Activated CD4-positive, alpha-beta T cell treated with anti-CD3 and anti-CD28 coated beads, Interleukin-2, amount 50 U/mL, for 48 hours (primary cell): ENCODE data around the gene CDH4.

Experiments used
- DNase-seq, 2 experiments: peaks; one replicate each; pipeline ENCODE4 v3.0.0-alpha.2; 2020

Gene CDH4

GRCh38 chr20:61251529-61252393 is at the start of gene CDH4:
TSS of gene CDH4 (plus strand) at chr20:61252261.
- no peak for DNase-seq

GRCh38 chr20:61203320-61203719 is 48.7 kb upstream of the CDH4 start:
- no peak for DNase-seq

- no peak for DNase-seq
Observed at GRCh38 chr20:61204206-61204605, 47.9 kb upstream of the CDH4 start.

GRCh38 chr20:61205769-61206168 is 46.3 kb upstream of the CDH4 start:
- no peak for DNase-seq

- DNase-seq = no peak
Observed at GRCh38 chr20:61210862-61211261, 41.2 kb upstream of the CDH4 start.

- no peak for DNase-seq
Observed at GRCh38 chr20:61217848-61218247, 34.2 kb upstream of the CDH4 start.

- no peak for DNase-seq
Observed at GRCh38 chr20:61219021-61219431, 33.0 kb upstream of the CDH4 start.

- no peak for DNase-seq
Observed at GRCh38 chr20:61220131-61220530, 31.9 kb upstream of the CDH4 start.

GRCh38 chr20:61220626-61221325 is 31.3 kb upstream of the CDH4 start:
- no peak for DNase-seq

- no peak for DNase-seq
Observed at GRCh38 chr20:61222699-61223098, 29.4 kb upstream of the CDH4 start.

GRCh38 chr20:61223121-61223520 is 28.9 kb upstream of the CDH4 start:
- no peak for DNase-seq

GRCh38 chr20:61230166-61230565 is 21.9 kb upstream of the CDH4 start:
- no peak for DNase-seq

- no peak for DNase-seq
Observed at GRCh38 chr20:61233590-61233989, 18.5 kb upstream of the CDH4 start.

- no peak for DNase-seq
Observed at GRCh38 chr20:61234224-61234890, 17.7 kb upstream of the CDH4 start.

GRCh38 chr20:61236713-61237112 is 15.3 kb upstream of the CDH4 start:
- DNase-seq = no peak

- no peak for DNase-seq
Observed at GRCh38 chr20:61238813-61239212, 13.2 kb upstream of the CDH4 start.

- no peak for DNase-seq
Observed at GRCh38 chr20:61240814-61241213, 11.2 kb upstream of the CDH4 start.

- no peak for DNase-seq
Observed at GRCh38 chr20:61244213-61244612, 7.8 kb upstream of the CDH4 start.

GRCh38 chr20:61246269-61246668 is 5.8 kb upstream of the CDH4 start:
- no peak for DNase-seq

- no peak for DNase-seq
Observed at GRCh38 chr20:61249626-61250025, 2.4 kb upstream of the CDH4 start.

- no peak for DNase-seq
Observed at GRCh38 chr20:61252601-61253263, 671 bp downstream of the CDH4 start.

- no peak for DNase-seq
Observed at GRCh38 chr20:61253264-61253639, 1.2 kb downstream of the CDH4 start.
